ENCODE measurements around the gene PAWR.

DNA sequence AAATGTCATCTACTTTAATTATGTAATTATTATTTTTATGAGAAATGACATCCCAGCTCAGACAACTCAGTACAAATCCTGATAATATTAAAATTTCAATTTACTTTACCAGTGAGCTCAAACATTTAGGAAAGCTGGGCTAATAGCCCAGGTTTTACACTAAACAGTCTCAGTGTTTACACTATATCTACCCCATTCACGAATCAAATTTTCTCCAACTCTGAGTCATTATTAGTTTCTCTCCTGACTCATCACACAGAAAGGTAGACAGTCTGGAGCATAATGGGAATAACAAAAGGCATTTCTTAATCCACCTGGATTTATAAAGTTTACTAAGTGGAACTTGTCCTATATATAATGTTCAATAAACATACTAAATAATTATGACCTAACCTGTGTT, 5.7 kb downstream of the PAWR start:
- TF ChIP-seq POLR2AphosphoS5 (IDR thresholded peaks at IDR 0.05): no peak
- TF ChIP-seq, protein P1, sequence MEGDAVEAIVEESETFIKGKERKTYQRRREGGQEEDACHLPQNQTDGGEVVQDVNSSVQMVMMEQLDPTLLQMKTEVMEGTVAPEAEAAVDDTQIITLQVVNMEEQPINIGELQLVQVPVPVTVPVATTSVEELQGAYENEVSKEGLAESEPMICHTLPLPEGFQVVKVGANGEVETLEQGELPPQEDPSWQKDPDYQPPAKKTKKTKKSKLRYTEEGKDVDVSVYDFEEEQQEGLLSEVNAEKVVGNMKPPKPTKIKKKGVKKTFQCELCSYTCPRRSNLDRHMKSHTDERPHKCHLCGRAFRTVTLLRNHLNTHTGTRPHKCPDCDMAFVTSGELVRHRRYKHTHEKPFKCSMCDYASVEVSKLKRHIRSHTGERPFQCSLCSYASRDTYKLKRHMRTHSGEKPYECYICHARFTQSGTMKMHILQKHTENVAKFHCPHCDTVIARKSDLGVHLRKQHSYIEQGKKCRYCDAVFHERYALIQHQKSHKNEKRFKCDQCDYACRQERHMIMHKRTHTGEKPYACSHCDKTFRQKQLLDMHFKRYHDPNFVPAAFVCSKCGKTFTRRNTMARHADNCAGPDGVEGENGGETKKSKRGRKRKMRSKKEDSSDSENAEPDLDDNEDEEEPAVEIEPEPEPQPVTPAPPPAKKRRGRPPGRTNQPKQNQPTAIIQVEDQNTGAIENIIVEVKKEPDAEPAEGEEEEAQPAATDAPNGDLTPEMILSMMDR (IDR thresholded peaks at IDR 0.05): no peak

Data from breast epithelium (tissue), 3 donors.